Natural killer cell (primary cell): ENCODE data around the gene CRYGN. TPM values are rescaled to one million over a fixed set of nuclear protein-coding genes. Genes with fewer than 3 reads are reported as not detected.

ENCODE experiments used
- ATAC-seq, 3 donors: fragments of 150-1000 bp in 2 of 3; fragments of 200-7000 bp in 1 of 3; cut with Tn5 transposase; 1 replicate in 1 of 3; 2 replicates in 2 of 3; pipeline ENCODE4 v1.10.0; 2021; ENCODE audit warnings: mild to moderate bottlenecking in 2 of 3, moderate library complexity in 2 of 3
- DNase-seq, 2 donors: peaks; one replicate each; pipeline versions ENCODE4 v3.0.0 to v3.0.0-alpha.2; 2013 to 2021; ENCODE audit warnings: mixed read lengths in 1 of 2
- H3K27ac ChIP-seq: one replicate; pipeline ENCODE4 v1.5.1; 2013; ENCODE audit warnings: mild to moderate bottlenecking, low read length
- H3K27me3 ChIP-seq: one replicate; pipeline ENCODE4 v1.6.1; 2013; ENCODE audit warnings: low read length; ENCODE audit not compliant: control insufficient read depth, insufficient read depth
- H3K36me3 ChIP-seq: one replicate; pipeline ENCODE4 v1.6.1; 2013; ENCODE audit warnings: low read length; ENCODE audit not compliant: control insufficient read depth, insufficient read depth
- H3K4me1 ChIP-seq: one replicate; pipeline ENCODE4 v1.6.1; 2013; ENCODE audit warnings: low read length; ENCODE audit not compliant: control insufficient read depth, insufficient read depth
- H3K4me3 ChIP-seq: one replicate; pipeline ENCODE4 v1.5.1; 2013; ENCODE audit warnings: low read length
- H3K9me3 ChIP-seq: one replicate; pipeline ENCODE4 v1.6.1; 2013; ENCODE audit warnings: low read length; ENCODE audit not compliant: control insufficient read depth, insufficient read depth
- H3K27ac Mint-ChIP-seq, 2 donors: one replicate each; pipeline ENCODE4 v1.8.0; 2022; ENCODE audit warnings: mild to moderate bottlenecking in 2 of 2, mixed read lengths in 2 of 2, moderate library complexity in 1 of 2
- H3K27me3 Mint-ChIP-seq, 2 donors: one replicate each; pipeline ENCODE4 v1.8.0; 2022; ENCODE audit warnings: low read depth in 2 of 2, mixed read lengths in 2 of 2
- H3K36me3 Mint-ChIP-seq: one replicate; pipeline ENCODE4 v1.8.0; 2022; ENCODE audit warnings: mixed read lengths
- H3K4me1 Mint-ChIP-seq, 2 donors: one replicate each; pipeline ENCODE4 v1.8.0; 2022; ENCODE audit warnings: mixed read lengths in 2 of 2
- H3K4me3 Mint-ChIP-seq: one replicate; pipeline ENCODE4 v1.8.0; 2022; ENCODE audit warnings: mild to moderate bottlenecking, moderate library complexity, mixed read lengths
- H3K9me3 Mint-ChIP-seq, 2 donors: one replicate each; pipeline ENCODE4 v1.8.0; 2022; ENCODE audit warnings: mixed read lengths in 2 of 2
- WGBS: methylation state at CpG from one replicate; pipeline ENCODE4 v1.1.7; 2013; ENCODE audit warnings: missing lambda C conversion rate; ENCODE audit not compliant: insufficient coverage; 5-methylcytosine and 5-hydroxymethylcytosine counted together
- intact Hi-C: fragments of 100-400 bp; cut with micrococcal nuclease; formaldehyde crosslinking; loops from one replicate; pipeline ENCODE4 v1.14.2; 2022
- total RNA-seq, 4 donors: library from RNA; stranded (reverse); fragments of 120-200 nt in 1 of 4; gene quantifications; one replicate each; pipeline versions ENCODE4 v1.2.3 to v1.2.4, GENCODE V29; 2013 to 2022
- TF ChIP-seq, protein P1 (sequence below): fragments of 200-600 bp; IDR thresholded peaks from one replicate; pipeline ENCODE4 v1.8.0; 2022; ENCODE audit warnings: antibody characterized with exemption

CRYGN gene
- total RNA-seq, 3 donors from 2014 or later (not counting 1 experiment from before 2014, with no cell fraction given) = not detected

- intact Hi-C loops = no loop called here
- Histone ChIP-seq H3K36me3 (no peaks in the 10 kb centered on the region), H3K9me3 (no peaks in the 10 kb centered on the region), H3K27me3 (no peaks in the 10 kb centered on the region), H3K27ac (no peak overlapping the region), H3K4me1 (no peaks in the 10 kb centered on the region), H3K4me3 (no peak overlapping the region)
- Mint-ChIP-seq H3K36me3 (no peaks in the 10 kb centered on the region), H3K4me1 (peaks cover 0 to 5% of the 10 kb centered on the region in 2 donors), H3K27me3 (peaks cover 5 to 6% of the 10 kb centered on the region in 2 donors), H3K9me3 (no peaks in the 10 kb centered on the region), H3K27ac (no peak overlapping the region), H3K4me3 (no peak overlapping the region)
- TF ChIP-seq, protein P1, sequence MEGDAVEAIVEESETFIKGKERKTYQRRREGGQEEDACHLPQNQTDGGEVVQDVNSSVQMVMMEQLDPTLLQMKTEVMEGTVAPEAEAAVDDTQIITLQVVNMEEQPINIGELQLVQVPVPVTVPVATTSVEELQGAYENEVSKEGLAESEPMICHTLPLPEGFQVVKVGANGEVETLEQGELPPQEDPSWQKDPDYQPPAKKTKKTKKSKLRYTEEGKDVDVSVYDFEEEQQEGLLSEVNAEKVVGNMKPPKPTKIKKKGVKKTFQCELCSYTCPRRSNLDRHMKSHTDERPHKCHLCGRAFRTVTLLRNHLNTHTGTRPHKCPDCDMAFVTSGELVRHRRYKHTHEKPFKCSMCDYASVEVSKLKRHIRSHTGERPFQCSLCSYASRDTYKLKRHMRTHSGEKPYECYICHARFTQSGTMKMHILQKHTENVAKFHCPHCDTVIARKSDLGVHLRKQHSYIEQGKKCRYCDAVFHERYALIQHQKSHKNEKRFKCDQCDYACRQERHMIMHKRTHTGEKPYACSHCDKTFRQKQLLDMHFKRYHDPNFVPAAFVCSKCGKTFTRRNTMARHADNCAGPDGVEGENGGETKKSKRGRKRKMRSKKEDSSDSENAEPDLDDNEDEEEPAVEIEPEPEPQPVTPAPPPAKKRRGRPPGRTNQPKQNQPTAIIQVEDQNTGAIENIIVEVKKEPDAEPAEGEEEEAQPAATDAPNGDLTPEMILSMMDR = no peak
- 69% methylated on average over 25 of the region's 25 CpGs for WGBS
- DNase-seq (no peak), ATAC-seq (no peak)
Observed at GRCh38 chr7:151390598-151391357, 49.2 kb downstream of the CRYGN start.

DNA sequence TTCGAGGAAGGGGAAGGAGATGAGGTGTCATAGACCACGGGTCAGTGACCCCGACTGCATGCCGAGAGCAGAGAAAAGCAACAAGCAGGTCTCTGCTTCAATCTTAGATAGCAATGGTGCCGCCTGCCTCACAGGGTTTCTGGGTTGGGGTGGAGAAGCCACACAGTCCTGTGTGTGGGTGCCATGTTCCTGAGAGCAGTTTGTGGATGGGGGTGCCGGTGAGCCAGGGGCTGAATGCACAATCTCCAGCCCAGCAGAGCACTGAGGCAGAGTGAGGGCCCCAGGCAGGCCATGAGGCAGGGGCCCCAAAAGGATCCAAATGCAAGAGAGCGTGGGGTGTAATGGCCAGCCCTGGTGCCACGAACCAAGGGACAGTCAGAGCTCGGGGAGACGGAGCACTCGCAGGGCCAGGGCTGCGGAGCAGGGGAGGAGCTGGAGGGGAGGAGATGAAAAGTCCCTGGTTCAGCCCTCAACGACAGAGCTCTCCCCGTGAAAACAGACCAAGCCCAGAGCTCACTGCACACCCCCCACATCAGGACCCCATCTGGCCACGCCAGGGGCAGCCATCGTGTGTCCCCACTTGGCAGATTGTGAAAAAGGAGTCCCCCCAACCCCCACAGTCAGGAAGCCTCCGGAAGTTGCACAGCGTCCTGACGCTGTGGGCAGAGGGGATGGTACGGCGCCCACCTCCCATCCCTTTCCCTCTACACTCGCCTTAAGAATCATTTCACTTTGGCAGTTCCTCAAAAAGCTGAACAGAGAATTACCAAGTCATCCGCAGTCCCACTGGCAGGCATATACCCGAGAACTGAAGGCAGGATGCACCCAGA is 50.0 kb downstream of the CRYGN start:
- intact Hi-C loops = no loop called here
- no peaks in the 10 kb centered on the region for H3K9me3 Mint-ChIP-seq
- WGBS = 64% methylated on average over 24 of the region's 24 CpGs
- H3K27ac Mint-ChIP-seq = no peak overlapping the region
- peaks cover 0 to 5% of the 10 kb centered on the region in 2 donors for H3K4me1 Mint-ChIP-seq
- Histone ChIP-seq H3K9me3 (no peaks in the 10 kb centered on the region), H3K4me3 (no peak overlapping the region), H3K36me3 (no peaks in the 10 kb centered on the region), H3K27me3 (no peaks in the 10 kb centered on the region), H3K4me1 (no peaks in the 10 kb centered on the region), H3K27ac (no peak overlapping the region)
- no peak overlapping the region for H3K4me3 Mint-ChIP-seq
- TF ChIP-seq, protein P1 = no peak
- DNase-seq (no peak), ATAC-seq (no peak)
- peaks cover 6% of the 10 kb centered on the region in 2 donors for H3K27me3 Mint-ChIP-seq
- H3K36me3 Mint-ChIP-seq = no peaks in the 10 kb centered on the region

DNA sequence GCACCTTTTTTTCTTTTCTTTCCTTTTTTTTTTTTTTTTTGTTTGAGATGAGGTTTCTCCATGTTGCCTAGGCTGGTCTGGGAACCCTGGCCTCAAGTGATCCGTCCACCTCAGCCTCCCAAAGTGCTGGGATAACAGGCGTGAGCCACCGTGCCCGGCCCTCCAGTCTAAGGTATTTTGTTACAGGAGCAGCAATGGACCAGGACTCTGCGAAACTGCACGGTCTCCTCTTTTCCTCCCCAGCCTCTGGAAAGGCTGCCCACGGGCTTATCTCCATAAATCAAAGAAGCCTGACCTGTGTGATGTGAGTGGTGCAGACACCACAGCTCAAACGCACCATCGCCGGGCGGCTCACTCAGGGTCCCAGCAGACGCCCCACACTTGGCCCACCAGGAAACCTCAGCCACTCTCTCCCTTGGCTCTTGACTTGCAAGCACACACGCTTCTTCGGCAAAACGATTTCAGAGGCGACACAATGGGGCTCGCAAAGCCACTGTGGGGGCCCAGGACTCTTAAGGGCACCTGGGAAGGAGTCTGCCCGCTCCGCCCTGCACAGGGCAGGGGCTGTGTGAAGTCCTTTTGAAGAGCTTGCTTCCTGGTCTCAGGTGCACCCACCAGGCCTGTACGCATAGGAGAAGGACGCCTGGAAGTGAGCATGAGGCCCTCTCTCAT is 50.7 kb downstream of the CRYGN start:
- no peak overlapping the region for H3K4me3 Mint-ChIP-seq
- peaks cover 0 to 5% of the 10 kb centered on the region in 2 donors for H3K4me1 Mint-ChIP-seq
- H3K36me3 Mint-ChIP-seq = no peaks in the 10 kb centered on the region
- 90% methylated on average over 21 of the region's 21 CpGs for WGBS
- no peaks in the 10 kb centered on the region for H3K9me3 Mint-ChIP-seq
- intact Hi-C loops = no loop called here
- ATAC-seq = no peak
- H3K27ac Mint-ChIP-seq = no peak overlapping the region
- Histone ChIP-seq H3K27ac (no peak overlapping the region), H3K27me3 (no peaks in the 10 kb centered on the region), H3K4me3 (no peak overlapping the region), H3K36me3 (no peaks in the 10 kb centered on the region), H3K4me1 (no peaks in the 10 kb centered on the region), H3K9me3 (no peaks in the 10 kb centered on the region)
- TF ChIP-seq, protein P1 = no peak
- peaks cover 11 to 13% of the 10 kb centered on the region in 2 donors for H3K27me3 Mint-ChIP-seq
- no peak for DNase-seq
